ENCODE measurements around the gene ARHGEF10L. TPM values are rescaled to one million over a fixed set of nuclear protein-coding genes. Genes with fewer than 3 reads are reported as not detected.

The ARHGEF10L gene
- total RNA-seq, 1 experiment from 2014 or later, result 3.8 TPM

DNA sequence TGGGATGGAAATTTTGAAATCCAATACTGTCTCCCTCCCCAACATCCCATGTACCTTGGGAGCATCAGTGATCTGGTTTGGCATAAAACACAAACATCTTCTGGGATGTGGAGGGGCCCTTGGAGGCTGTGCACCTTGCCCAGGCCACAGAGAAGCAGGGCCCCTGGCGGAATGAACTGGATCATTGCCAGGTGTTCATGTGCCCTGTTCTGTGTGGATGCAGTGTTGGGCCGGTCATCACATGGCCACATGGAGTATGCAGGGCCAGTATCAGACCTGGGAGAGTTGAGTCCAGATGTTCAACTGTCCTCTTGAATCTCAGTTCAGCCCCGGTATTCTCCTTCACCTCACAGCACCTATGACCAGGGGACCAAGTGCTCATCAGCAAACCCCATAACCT is 26.9 kb downstream of the ARHGEF10L start:
- DNase-seq (ENCODE audit: extremely low read depth, low read depth), result no peak

DNA sequence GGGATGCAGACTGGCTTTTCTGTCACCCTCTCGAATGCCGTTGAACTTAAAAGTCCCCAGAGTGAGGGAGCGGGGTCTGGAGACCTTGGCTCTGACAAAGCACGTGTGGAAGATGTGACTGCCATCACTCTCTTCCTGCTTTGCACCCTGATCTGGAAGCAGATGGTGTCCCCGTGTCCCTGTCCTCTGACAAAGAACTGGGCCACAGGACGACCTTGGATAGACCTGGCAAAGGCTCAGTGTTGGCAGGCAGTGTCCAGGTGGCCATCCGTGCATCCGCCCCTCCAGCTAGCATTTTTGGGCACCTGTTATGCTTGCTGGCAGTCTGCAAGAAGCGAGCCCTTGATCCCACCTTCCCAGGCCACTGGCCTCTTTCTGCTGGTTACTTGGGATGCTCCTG is 27.4 kb downstream of the ARHGEF10L start:
- no peak for DNase-seq (ENCODE audit: extremely low read depth, low read depth)

DNA sequence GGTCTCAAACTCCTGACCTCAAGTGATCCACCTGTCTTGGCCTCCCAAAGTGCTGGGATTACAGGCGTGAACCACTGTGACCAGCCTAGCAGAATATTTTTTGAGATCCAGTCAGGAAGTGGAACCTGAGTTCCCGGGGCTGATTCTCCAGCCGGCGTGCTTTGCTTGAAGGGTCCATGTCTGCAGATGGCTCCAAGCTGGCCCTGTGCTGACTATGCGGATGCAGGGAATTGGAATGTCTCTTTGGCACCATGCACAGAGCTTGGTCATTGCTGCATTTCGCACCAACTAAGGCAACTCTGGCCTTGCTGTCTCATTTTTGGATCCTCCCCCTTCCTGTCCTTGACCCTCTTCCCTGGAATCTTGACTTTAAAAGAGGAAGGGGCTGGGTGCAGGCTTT is 28.1 kb downstream of the ARHGEF10L start:
- no peak for DNase-seq (ENCODE audit: extremely low read depth, low read depth)

DNA sequence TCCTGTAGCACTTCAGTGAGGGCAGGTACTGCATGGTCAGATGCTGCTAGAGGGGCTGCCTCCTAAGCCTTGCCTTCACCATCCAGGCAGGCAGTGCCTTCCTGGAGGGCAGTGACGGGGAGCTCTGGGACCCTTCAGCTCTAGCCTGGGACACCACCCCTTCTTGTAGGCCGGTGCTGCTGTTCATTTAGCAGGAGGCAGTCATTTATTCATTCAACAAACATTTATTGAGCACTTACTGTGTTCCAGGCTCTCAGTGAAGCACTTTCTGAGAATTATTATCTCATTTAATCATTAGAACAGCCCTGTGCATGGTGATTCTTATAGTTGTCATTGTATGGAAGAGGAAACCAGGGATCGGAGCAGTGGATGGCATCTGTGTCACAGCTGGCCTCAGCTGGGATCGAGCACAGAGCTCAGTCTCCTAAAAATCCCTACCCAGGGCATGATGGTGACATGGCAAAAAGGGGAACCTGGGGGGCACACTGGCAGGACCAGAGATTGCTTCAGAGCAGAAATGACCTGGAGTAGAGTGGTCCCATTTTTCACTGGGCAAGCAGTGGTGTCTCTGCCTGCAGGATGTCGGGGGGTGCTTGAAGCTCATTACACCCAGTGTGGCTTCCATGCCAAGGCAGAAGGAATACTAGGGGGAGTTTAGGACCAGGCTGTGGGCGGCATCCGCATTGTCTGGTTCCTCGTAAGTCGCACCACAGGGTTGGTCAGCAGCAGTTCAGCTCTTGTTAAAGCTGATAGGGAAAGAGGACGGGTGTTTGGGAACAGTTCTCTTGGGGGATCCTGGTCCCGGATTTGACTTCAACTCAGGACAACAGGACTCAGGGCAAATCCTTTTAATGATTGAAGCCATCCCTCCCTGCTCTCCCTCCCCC is 28.8 kb downstream of the ARHGEF10L start:
- DNase-seq (ENCODE audit: extremely low read depth, low read depth), result no peak

DNA sequence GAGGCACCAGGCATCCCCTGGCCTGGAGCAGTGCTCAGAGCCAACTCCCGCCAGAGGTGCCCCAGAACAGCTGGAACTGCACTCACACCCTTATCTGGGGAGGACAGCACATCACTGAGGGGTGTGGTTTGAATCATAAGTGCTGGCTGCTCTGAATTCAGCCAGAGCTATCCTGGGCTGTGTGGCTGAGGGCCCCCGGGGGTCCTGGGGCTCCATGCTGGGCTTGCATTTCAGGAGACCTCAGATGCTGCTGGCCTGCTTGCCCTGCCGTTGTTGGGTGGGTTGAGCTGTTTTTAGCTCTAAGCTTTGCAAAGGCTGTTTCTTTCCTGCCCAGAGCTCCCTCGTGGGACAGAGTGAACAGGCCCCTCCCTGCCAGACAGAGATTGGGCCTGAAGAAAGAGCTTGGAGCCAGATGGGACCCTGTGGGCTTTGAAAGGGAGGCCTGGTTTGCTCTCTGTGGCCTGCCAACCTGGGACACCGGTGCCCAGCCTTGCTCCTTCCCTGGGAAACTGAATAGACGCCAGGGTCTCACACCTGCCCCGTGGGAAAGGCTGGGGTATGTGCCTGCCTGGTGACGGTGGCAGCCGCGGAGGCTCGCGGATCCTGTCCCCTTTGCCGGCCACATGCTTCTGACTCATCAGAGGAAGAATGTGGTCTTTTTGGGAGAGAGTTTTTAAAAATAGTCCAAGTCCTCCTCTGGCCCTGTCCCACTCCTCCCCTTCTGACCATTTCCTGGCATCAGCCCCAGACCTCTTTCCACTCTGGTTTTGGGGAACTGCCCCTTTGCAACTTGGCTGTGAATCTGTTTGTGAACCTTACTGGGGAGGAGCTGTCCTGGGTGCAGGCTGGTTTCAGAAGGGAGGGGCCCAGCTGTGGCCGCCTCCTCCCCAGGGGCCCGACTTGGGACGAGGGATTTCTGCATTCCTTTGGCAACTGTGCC is 30.0 kb downstream of the ARHGEF10L start:
- DNase-seq (ENCODE audit: extremely low read depth, low read depth), result no peak

DNA sequence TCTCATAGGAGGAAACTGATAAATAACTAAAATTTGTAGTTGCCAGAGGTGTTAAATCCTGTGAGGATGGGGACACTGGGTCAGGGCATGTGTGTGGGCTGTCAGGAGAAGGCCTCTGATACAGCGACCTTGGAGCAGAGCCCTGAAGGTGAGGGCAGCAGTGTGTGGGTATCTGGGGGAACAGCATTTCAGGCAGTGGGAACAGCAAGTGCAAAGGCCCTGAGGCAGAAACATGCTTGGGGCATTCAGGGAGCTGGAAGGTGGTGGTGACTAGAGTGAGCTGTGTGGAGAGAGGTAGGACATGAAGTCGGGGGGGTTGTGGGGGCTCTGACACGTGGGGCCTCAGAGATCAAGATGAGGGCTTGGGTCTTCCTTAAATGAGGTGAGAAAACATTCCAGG is 30.7 kb downstream of the ARHGEF10L start:
- no peak for DNase-seq (ENCODE audit: extremely low read depth, low read depth)

DNA sequence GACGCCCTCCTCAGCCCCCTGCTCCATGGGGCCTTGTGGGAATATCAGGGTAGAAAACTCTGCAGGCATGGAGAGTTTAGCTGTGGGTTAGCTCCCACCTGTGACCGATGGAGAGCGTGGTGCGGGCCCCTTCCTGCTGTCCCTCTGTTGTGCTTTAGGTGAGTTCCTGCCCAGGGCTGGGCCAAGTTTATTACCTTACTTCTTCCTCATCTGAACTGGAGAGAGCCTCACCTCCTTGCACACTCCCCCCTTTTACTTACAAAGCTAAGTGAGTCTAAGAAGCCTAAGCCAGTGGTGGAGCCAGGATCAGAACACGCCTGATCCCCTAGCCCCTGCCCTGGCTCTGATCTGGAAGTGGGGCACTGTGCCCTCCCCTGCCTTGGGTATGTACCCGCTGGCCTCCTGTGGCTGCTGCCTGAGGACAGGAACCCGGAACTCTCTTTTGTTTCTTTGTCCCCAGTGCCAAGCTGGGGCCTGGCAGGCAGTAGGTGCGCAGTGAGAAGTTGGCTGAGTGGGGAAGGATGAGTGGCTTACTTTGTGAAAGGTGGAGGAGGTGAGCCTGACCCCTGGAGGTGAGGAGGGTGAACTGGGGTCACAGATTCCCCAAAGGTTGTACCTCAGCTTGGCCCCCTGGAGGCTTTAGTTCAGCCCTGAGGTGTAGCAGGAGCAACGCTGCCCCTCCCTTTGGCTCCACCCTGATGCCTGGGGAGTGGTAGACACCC is 32.9 kb downstream of the ARHGEF10L start:
- no peak for DNase-seq (ENCODE audit: extremely low read depth, low read depth)

DNA sequence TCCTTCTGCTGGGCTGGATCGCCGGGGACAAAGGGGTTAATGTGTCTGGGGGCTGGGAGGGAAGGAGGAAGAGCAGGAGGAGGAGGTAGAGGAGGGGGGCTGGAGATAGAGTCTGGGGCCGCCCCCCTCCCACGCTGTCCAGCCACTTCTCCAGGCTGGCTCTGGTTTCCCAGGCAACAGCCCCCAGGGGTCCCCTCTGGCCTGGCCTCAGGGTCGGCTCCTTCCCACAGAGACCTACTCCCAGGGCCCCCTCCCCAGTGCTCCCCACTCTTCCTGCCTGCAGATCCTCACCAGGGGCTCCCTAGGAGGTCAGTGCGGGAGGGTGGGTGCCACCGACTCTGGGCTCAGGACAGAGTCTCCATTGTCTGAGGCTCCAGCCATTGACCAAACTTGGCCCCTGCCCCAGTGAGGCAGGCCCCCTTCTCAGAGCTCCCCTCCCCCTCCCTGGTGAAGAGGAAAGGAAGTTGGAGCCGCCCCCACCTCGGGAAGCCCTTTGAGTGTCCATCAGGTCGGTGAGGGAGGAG is 34.1 kb downstream of the ARHGEF10L start:
- DNase-seq (ENCODE audit: extremely low read depth, low read depth), result no peak

DNA sequence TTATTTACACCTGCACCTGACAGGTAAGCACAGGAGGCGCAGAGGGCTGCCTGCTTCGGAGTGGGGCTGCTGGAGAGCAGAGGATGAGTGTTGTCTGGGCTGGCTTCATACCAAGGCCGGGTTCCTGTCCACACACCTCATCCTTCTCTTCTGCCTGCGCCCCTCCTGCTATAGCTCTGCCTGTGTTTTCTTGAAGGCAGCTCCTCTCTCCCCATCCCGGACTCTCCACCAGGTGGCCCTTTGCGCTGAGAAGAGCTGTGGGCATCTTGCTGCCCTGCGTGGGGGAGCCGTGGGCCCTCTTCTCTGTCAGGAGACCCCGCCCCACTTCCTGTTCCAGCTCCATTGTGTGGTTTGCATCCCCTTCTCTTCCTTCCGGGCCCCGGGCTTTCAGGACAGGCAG is 35.0 kb downstream of the ARHGEF10L start:
- no peak for DNase-seq (ENCODE audit: extremely low read depth, low read depth)

DNA sequence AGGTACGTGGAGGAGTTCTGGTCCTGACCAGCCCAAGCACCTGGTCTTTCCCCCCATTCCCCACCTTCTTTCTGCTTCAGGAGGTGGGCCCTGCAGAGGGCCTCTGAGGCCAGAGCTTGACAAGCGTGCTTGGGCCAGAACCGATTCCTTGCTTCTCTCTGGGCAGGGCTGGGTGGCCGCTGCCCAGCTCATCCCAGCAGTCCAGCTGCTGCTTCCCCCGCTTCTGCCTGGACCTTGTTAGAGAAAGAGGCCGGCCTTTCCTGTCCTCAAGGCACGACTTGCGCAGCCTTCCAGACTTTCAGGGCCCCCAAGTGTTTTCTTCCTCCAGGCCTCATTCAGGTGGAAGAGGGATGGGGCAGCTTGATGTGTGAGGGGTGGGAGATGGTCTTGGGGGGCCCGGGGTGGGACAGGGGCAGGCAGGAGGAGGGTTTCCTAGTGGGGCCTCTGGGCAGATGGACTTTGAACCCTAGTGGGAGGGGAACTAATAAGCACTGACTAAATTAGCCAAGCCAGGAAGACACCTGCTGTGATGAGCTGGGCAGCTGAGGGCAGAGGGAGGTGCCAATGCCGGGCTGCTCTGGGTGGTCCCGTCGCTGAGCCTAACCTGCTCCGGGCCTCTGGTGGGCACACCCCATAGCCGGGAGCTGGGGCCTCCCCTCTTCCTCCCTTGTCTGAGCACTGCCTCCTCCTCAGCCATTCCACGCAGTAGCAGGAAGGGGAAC is 36.5 kb downstream of the ARHGEF10L start:
- DNase-seq (ENCODE audit: extremely low read depth, low read depth), result no peak

DNA sequence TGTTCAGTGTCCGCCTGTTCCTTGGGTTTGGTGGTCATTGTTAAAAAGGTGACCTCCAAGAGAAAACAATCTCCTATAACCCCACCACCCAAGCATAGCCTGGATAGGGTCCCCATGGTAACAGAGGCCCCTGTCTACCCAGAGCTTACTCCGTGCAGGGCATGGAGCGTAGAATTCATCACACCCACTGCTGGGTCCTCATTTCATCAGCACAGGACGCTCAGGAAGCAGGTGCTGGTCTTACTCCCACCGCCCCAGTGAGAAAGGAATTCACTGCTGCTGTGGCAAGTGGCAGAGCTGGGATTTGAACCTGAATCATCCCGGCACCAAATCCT is 37.0 kb downstream of the ARHGEF10L start:
- no peak for DNase-seq (ENCODE audit: extremely low read depth, low read depth)

DNA sequence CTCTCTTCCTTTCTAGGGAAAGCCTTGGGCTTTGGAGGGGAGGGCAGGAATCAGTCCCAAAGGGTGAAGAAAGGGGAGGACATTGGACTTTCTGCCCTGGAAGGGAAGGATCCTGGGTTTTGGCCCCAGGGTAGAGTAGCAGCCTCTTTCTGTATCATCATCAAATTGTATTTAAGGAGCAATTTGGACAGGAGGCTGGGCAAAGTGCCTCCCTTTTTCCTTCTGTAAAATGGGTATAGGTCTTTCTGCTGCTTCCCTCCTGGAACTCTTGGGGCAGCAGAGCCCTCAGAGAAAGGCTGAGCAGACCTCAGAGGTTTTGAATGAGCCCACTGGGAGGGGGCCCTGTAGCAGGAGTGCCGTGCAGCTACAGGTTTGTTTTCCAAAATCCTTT is 38.4 kb downstream of the ARHGEF10L start:
- DNase-seq (ENCODE audit: extremely low read depth, low read depth), result no peak

DNA sequence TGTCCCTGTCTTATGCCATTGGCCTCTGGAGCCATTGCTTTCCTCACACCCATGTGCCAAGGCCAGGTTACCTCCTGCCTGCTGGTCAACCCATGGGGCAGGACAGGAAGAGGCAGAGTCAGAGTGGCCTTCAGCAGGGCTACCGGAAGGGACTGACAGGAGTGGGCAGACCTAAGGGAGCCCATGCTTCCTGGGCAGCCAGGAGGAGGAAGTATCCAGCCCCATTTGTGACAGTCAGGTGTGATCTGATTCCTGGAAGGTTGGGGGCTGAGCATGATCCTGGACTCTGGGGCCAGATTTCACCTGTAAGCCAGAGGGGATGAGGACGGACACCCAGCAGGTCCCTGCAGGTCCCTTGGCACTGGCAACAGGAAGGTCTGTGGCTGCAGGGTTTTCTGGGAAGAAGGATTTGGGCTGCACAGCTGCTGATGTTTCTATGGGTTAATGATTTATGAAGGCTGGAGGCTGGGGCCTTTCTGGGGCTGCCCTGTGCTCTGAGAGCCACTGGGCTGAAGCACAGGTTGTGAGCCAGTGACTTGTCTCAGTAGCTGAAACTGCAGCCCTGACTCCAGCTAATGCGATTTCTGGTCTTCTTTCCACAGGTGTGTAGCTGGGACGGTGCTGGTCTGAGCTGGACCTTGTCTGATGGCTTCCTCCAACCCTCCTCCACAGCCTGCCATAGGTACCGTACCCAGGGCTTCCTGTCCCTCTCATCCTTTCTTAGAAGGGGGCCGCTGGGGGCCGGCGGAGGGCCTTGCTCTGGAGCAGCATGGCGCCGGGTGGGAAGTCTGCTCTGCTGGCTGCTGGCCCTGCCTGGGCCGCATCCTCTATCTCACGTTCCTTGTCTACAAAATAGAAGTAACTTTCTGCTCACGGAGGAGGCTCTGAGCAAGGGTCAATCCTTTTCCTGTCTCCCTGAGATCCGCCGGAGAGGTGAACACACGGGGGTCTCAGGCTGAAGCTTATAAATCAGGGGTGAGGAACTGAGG is 40.7 kb downstream of the ARHGEF10L start:
- DNase-seq (ENCODE audit: extremely low read depth, low read depth), result no peak

DNA sequence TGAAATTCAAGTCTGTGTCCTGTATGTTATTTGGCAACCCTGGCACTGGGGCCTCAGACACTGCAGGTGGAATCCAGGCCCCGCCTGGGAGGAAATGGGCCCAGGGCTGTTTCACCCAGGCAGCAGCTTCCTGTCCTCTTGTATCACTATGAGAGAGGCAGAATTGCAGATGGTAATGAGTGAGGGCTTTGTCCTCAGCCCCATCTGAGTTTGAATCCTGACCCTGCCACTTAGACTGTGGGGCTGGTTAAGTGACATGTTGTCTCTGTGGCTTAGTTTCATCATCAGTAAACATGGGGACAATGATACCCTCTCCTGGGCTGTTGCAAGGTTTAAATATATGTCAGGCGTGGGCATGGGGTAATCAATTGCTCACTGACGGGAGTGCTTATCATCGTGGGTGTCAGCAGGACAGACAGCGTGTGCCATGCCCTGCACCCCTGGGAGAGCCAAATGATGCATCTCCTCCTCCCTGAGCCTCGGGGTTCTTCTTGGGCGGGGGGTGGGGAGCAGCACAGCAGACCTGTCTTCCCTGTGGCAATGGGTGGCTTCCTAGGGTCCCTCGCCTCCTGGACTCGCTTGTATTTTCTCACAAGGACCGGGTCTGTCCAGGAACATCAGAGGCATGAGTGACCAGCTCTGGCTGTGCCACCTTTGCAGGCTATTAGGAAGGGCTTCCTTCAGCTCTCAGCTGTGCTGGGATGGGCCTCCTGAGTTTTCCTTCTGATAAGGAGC is 42.1 kb downstream of the ARHGEF10L start:
- DNase-seq (ENCODE audit: extremely low read depth, low read depth), result no peak

DNA sequence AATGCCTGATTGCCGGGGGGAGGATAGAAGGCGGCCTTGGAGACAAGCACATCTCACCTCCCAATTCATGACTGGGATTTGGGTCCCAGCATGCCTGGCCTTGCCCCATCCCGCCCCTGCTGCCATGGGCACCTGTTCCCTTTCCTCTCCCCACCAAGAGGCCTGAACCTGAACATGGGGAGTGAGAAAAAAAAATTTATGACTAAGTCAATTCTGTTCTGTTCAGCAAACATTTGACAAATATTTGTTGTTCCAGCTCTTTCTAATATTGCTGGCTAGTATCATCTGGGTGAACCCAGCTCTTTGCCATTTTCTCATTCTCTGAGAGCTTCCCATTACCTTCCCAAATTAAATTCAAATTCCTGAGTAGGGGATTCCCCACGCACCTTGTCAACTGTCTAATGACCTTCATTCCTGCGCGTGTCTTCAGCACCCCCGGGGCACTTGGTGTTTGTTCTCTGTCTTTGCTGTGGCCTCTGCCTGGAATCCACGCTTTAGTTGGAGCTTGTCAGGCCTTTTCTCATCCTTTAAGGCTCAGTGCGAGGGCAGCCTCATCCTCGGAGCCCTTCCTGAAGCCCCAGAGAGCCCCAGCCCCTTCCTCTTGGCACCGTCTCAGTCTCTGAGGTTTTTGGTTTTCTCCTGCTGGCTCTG is 42.8 kb downstream of the ARHGEF10L start:
- DNase-seq (ENCODE audit: extremely low read depth, low read depth), result no peak

DNA sequence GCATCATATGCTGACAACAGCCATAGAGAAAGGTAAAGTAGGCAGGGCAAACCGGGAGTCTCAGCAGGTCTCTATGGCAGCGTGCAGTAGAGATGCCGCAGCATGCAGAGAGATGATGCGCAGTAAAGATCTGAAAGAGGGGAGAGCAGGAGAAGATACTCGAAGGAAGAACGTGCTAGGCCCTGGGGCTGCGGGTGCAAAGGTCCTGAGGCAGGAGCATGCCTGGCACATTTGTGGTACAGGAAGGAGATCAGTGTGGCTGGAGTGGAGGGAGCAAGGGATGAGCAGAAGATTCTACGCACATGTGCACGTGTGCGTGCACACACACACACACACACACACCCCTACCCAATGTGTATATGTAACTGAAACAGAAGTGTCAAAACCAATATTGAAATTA is 45.0 kb downstream of the ARHGEF10L start:
- DNase-seq (ENCODE audit: extremely low read depth, low read depth), result no peak

DNA sequence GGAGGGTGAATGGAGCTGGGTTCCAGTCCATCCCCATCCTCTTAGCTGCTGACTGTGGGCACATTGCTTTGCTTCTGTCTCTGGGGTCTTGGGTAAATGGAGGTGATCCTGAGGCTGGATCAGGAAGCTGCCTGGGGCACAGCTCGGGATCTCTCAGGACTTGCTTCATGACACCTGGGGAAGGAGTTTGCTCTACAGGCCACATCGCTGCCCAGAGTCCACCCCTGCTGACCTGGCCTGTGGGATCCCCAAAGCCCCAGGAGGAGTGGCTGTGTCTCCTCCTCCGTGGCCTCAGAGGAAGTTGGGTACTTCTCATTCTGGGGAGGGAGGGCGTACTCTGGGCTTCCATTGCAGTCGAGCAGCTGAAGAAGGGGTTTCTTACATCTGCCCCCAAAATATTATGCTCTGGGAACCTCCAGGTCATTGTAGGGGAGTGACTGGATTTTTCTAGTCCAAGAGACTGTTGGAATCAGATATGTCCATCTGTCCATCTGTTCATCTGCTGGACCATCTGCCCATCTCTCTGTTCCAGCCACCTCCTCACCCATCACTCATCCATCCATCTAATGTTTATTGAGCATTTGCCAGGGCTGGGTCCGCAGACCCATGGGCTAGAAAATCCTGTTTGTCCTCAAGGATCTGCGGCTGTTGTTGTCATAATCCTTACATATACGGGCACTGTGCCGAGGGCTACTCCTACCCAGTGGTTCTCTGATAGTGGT is 45.9 kb downstream of the ARHGEF10L start:
- DNase-seq (ENCODE audit: extremely low read depth, low read depth), result no peak

Measured in NCI-H460 (cell line).